Neural cell (in vitro differentiated cells): ENCODE data around the gene TSTD1. TPM values are rescaled to one million over a fixed set of nuclear protein-coding genes. Genes with fewer than 3 reads are reported as not detected.

Experiments used
- H2AFZ ChIP-seq: fragments of 200-600, 300-800 bp; sonication (generic), shearing (Covaris generic); 2 replicates; pipeline ENCODE4 v1.6.0; 2014; ENCODE audit warnings: low read depth, mild to moderate bottlenecking, antibody characterized with exemption, low read length, moderate library complexity
- H3F3A ChIP-seq: fragments of 200-600 bp; shearing (Covaris generic); 2 replicates; pipeline ENCODE4 v1.6.1; 2016; ENCODE audit warnings: mild to moderate bottlenecking, moderate library complexity, mixed read lengths, antibody characterized with exemption, low read length; ENCODE audit not compliant: insufficient read depth, poor library complexity, severe bottlenecking
- H3K27ac ChIP-seq: fragments of 200-600, 300-800 bp; sonication (generic), shearing (Covaris generic); 2 replicates; pipeline ENCODE4 v1.5.1; 2014; ENCODE audit warnings: mild to moderate bottlenecking, low read length, moderate library complexity
- H3K27me3 ChIP-seq: fragments of 300-800, 200-600 bp; sonication (generic), shearing (Covaris generic); 2 replicates; pipeline ENCODE4 v1.6.0; 2014; ENCODE audit warnings: mild to moderate bottlenecking, low read depth, low read length, moderate library complexity; ENCODE audit not compliant: insufficient read depth
- H3K36me3 ChIP-seq: fragments of 300-800, 200-600 bp; sonication (generic), shearing (Covaris generic); 2 replicates; pipeline ENCODE4 v1.5.1; 2014; ENCODE audit warnings: mild to moderate bottlenecking, antibody characterized with exemption, low read length, moderate library complexity; ENCODE audit not compliant: insufficient read depth
- H3K4me2 ChIP-seq: fragments of 300-800, 200-600 bp; sonication (generic), shearing (Covaris generic); 2 replicates; pipeline ENCODE4 v1.6.0; 2014; ENCODE audit warnings: mild to moderate bottlenecking, low read length
- H3K4me3 ChIP-seq: fragments of 300-800, 200-600 bp; sonication (generic), shearing (Covaris generic); 2 replicates; pipeline ENCODE4 v1.5.1; 2014; ENCODE audit warnings: mild to moderate bottlenecking, low read length, moderate library complexity
- H3K79me2 ChIP-seq: fragments of 200-600 bp; shearing (Covaris generic); replicated peaks from 2 replicates; pipeline ENCODE4 v1.6.0; 2014; ENCODE audit warnings: mild to moderate bottlenecking, low read length, moderate library complexity; ENCODE audit not compliant: insufficient read depth
- H3K9ac ChIP-seq: fragments of 300-800, 200-600 bp; sonication (generic), shearing (Covaris generic); 2 replicates; pipeline ENCODE4 v1.6.1; 2016; ENCODE audit warnings: mild to moderate bottlenecking, low read length, mixed read lengths
- H3K9me2 ChIP-seq: fragments of 200-600 bp; shearing (Covaris generic); 2 replicates; pipeline ENCODE4 v1.6.1; 2016; ENCODE audit warnings: mild to moderate bottlenecking, low read length, mixed read lengths; ENCODE audit not compliant: insufficient read depth
- H3K9me3 ChIP-seq: fragments of 200-600, 300-800 bp; sonication (generic), shearing (Covaris generic); 2 replicates; pipeline ENCODE4 v1.6.1; 2016; ENCODE audit warnings: mild to moderate bottlenecking, mixed run types, low read length, moderate library complexity, mixed read lengths
- H4K20me1 ChIP-seq: fragments of 200-600 bp; shearing (Covaris generic); 2 replicates; pipeline ENCODE4 v1.6.1; 2016; ENCODE audit warnings: mild to moderate bottlenecking, mixed run types; ENCODE audit not compliant: insufficient read depth
- EP300 ChIP-seq: fragments of 450-650 bp; conservative IDR thresholded peaks from 2 replicates; pipeline ENCODE4 v1.6.1; 2014; ENCODE audit warnings: antibody characterized with exemption, mild to moderate bottlenecking, moderate library complexity; ENCODE audit not compliant: poor library complexity, severe bottlenecking
- EZH2 ChIP-seq: fragments of 200-600, 300-800 bp; shearing (Covaris generic), sonication (generic); IDR thresholded peaks from 2 replicates; pipeline ENCODE4 v1.6.1; 2014; ENCODE audit warnings: antibody characterized with exemption, low read length, borderline replicate concordance, mild to moderate bottlenecking; ENCODE audit not compliant: insufficient read depth, poor library complexity, severe bottlenecking
- MXI1 ChIP-seq: fragments of 450-650 bp; conservative IDR thresholded peaks from 2 replicates; pipeline ENCODE4 v1.6.1; 2014; ENCODE audit warnings: antibody characterized with exemption, mild to moderate bottlenecking; ENCODE audit not compliant: poor library complexity, severe bottlenecking
- POLR2AphosphoS5 ChIP-seq: IDR thresholded peaks from 2 replicates; pipeline ENCODE4 v1.6.1; 2012
- RAD21 ChIP-seq: fragments of 450-650 bp; conservative IDR thresholded peaks from 2 replicates; pipeline ENCODE4 v1.6.1; 2014; ENCODE audit warnings: antibody characterized with exemption, mild to moderate bottlenecking, moderate library complexity
- SMC3 ChIP-seq: fragments of 450-650 bp; conservative IDR thresholded peaks from 2 replicates; pipeline ENCODE4 v1.6.1; 2014; ENCODE audit warnings: antibody characterized with exemption, mild to moderate bottlenecking, moderate library complexity; ENCODE audit not compliant: poor library complexity
- TAF1 ChIP-seq: IDR thresholded peaks from 2 replicates; pipeline ENCODE4 v1.6.1; 2012; ENCODE audit warnings: low read depth
- polyA plus RNA-seq: library from polyadenylated mRNA; depleted of rRNA; stranded (reverse); fragments of >200 nt; gene quantifications from 2 replicates; pipeline ENCODE4 v1.2.3, GENCODE V29; 2014
- TF ChIP-seq, protein P1 (sequence below): fragments of 450-650 bp; IDR thresholded peaks from 2 replicates; pipeline ENCODE4 v1.5.1; 2014; ENCODE audit warnings: antibody characterized with exemption, mild to moderate bottlenecking, moderate library complexity; ENCODE audit not compliant: poor library complexity, severe bottlenecking
- TF ChIP-seq, protein P2 (sequence below): IDR thresholded peaks from 2 replicates; pipeline ENCODE4 v1.6.1; 2012; ENCODE audit warnings: borderline replicate concordance

The TSTD1 gene
- polyA plus RNA-seq, 1 donor from 2014 or later = 63.5 TPM

DNA sequence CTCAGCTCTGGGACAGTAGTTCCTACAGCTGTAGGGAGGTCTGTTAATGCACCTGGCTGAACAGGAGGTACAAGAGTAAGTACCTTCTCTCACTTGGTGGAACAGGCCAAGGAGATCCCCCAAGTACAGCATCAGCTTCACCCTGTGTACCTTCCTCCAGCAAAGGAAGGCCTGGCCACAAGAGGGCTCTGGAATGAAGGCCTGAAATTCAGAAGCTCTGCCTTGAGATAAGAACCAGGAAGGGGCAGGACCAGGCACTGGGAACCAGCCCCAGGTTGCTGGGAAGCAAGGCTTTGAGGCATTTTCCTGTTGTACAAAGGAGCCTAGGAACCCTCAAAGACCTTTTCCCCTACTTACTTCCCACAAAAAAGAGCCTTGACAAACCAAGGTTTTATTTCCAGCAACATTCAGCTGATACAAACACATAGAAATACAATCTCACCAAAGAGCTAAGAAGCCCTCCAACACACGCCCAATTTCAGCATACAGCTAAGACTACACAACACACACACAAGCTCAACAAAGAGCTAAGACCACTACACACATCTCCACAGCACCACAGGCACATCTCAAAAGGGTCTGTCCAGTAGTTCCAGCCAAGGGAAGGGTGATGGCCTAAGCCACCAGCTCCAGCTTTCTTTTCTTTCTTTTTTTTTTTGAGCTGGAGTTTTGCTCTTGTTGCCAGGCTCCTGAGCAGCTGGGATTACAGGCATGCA, 41.3 kb downstream of the TSTD1 start:
- Histone ChIP-seq H3K36me3 (no peaks in the 10 kb centered on the region), H3K4me3 (no peak overlapping the region), H3K9ac (no peak overlapping the region), H3K27me3 (no peaks in the 10 kb centered on the region), H4K20me1 (no peaks in the 10 kb centered on the region), H3K79me2 (no peaks in the 10 kb centered on the region), H3F3A (no peaks in the 10 kb centered on the region), H2AFZ (no peak overlapping the region), H3K9me3 (no peaks in the 10 kb centered on the region), H3K27ac (no peak overlapping the region), H3K9me2 (no peaks in the 10 kb centered on the region), H3K4me2 (no peak overlapping the region)
- TF ChIP-seq TAF1 = no peak
- TF ChIP-seq SMC3 = peak; percentile 15
- no peak for TF ChIP-seq EP300
- TF ChIP-seq EZH2 = no peak
- no peak for TF ChIP-seq POLR2AphosphoS5
- TF ChIP-seq, protein P1, sequence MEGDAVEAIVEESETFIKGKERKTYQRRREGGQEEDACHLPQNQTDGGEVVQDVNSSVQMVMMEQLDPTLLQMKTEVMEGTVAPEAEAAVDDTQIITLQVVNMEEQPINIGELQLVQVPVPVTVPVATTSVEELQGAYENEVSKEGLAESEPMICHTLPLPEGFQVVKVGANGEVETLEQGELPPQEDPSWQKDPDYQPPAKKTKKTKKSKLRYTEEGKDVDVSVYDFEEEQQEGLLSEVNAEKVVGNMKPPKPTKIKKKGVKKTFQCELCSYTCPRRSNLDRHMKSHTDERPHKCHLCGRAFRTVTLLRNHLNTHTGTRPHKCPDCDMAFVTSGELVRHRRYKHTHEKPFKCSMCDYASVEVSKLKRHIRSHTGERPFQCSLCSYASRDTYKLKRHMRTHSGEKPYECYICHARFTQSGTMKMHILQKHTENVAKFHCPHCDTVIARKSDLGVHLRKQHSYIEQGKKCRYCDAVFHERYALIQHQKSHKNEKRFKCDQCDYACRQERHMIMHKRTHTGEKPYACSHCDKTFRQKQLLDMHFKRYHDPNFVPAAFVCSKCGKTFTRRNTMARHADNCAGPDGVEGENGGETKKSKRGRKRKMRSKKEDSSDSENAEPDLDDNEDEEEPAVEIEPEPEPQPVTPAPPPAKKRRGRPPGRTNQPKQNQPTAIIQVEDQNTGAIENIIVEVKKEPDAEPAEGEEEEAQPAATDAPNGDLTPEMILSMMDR = peak; percentile 8
- TF ChIP-seq MXI1 = no peak
- TF ChIP-seq RAD21 = peak; percentile 12
- TF ChIP-seq, protein P2, sequence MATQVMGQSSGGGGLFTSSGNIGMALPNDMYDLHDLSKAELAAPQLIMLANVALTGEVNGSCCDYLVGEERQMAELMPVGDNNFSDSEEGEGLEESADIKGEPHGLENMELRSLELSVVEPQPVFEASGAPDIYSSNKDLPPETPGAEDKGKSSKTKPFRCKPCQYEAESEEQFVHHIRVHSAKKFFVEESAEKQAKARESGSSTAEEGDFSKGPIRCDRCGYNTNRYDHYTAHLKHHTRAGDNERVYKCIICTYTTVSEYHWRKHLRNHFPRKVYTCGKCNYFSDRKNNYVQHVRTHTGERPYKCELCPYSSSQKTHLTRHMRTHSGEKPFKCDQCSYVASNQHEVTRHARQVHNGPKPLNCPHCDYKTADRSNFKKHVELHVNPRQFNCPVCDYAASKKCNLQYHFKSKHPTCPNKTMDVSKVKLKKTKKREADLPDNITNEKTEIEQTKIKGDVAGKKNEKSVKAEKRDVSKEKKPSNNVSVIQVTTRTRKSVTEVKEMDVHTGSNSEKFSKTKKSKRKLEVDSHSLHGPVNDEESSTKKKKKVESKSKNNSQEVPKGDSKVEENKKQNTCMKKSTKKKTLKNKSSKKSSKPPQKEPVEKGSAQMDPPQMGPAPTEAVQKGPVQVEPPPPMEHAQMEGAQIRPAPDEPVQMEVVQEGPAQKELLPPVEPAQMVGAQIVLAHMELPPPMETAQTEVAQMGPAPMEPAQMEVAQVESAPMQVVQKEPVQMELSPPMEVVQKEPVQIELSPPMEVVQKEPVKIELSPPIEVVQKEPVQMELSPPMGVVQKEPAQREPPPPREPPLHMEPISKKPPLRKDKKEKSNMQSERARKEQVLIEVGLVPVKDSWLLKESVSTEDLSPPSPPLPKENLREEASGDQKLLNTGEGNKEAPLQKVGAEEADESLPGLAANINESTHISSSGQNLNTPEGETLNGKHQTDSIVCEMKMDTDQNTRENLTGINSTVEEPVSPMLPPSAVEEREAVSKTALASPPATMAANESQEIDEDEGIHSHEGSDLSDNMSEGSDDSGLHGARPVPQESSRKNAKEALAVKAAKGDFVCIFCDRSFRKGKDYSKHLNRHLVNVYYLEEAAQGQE = no peak

GRCh38 chr1:160996178-160996577, 42.6 kb downstream of the TSTD1 start:
- Histone ChIP-seq H3K4me3 (no peak overlapping the region), H3K9ac (no peak overlapping the region), H3K79me2 (no peaks in the 10 kb centered on the region), H3K9me2 (no peaks in the 10 kb centered on the region), H3K36me3 (no peaks in the 10 kb centered on the region), H2AFZ (no peak overlapping the region), H3F3A (no peaks in the 10 kb centered on the region), H4K20me1 (no peaks in the 10 kb centered on the region), H3K4me2 (no peak overlapping the region), H3K27me3 (no peaks in the 10 kb centered on the region), H3K27ac (no peak overlapping the region), H3K9me3 (no peaks in the 10 kb centered on the region)
- TF ChIP-seq POLR2AphosphoS5 (no peak), SMC3 (no peak), EP300 (no peak), TAF1 (no peak), RAD21 (no peak), EZH2 (no peak), MXI1 (no peak)
- TF ChIP-seq, protein P1 = no peak
- TF ChIP-seq, protein P2 = no peak
